ENCODE data around the gene SSPN.

DNA sequence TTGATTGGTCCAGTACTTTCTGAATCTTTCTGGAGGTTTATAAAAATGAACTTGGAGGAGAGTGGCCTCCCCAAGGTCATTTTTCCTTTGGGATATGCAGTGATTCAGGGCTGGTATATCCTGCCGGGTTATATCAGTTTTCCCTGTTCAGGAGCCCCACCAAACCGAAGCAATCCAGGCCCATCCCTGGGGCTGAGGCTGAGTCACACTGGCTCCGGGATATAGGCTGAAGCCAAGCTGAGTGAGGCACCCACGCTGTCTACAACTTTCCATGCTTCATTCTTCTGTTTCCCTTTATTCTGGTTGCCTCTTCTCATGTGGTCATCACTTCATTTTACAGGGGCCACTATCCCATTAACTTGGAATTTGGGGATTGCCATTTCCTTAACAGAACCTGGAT, 3.4 kb downstream of the SSPN start:
- TF ChIP-seq RAD21 (conservative IDR thresholded peaks at IDR 0.05) (no peak), EZH2 (IDR thresholded peaks at IDR 0.05; ENCODE audit: borderline replicate concordance, insufficient read depth, low read length, poor library complexity, severe bottlenecking) (no peak), CTCF (IDR thresholded peaks at IDR 0.05; ENCODE audit: poor library complexity, severe bottlenecking) (no peak), REST (IDR thresholded peaks at IDR 0.05; ENCODE audit: borderline replicate concordance) (no peak)

Data from neural cell (in vitro differentiated cells).